ENCODE data around the gene EXOSC9. TPM values are rescaled to one million over a fixed set of nuclear protein-coding genes. Genes with fewer than 3 reads are reported as not detected.

EXOSC9 gene
- polyA plus RNA-seq, 1 experiment: 14.3 TPM

GRCh38 chr4:121783210-121783609 is 17.9 kb upstream of the EXOSC9 start:
- no peaks in the 10 kb centered on the region for H3K27me3 ChIP-seq (ENCODE audit: control insufficient read depth, insufficient read depth, low read length)
- POLR2A ChIA-PET: no interaction called here
- no peaks in the 10 kb centered on the region for H3K36me3 ChIP-seq (ENCODE audit: control insufficient read depth, insufficient read depth, low read length)
- CTCF ChIA-PET: no interaction called here
- DNase-seq (ENCODE audit: low read depth): no peak
- H3K4me3 ChIP-seq (ENCODE audit: low read depth, low read length): no peak overlapping the region
- TF ChIP-seq CTCF (IDR thresholded peaks at IDR 0.05; ENCODE audit: insufficient read depth, low read depth, low read length): no peak

- no peak for TF ChIP-seq CTCF (IDR thresholded peaks at IDR 0.05; ENCODE audit: insufficient read depth, low read depth, low read length)
- Histone ChIP-seq H3K36me3 (ENCODE audit: control insufficient read depth, insufficient read depth, low read length) (no peaks in the 10 kb centered on the region), H3K27me3 (ENCODE audit: control insufficient read depth, insufficient read depth, low read length) (no peaks in the 10 kb centered on the region), H3K4me3 (ENCODE audit: low read depth, low read length) (no peak overlapping the region)
- DNase-seq (ENCODE audit: low read depth): no peak
- CTCF ChIA-PET: interaction anchor here (0.7 kb wide), 1 partner anchor 16 kb away, joined by 4 read pairs; no protein-coding TSS in a partner anchor
- POLR2A ChIA-PET: no interaction called here
Observed at GRCh38 chr4:121784401-121784800, 16.7 kb upstream of the EXOSC9 start.

- no peaks in the 10 kb centered on the region for H3K27me3 ChIP-seq (ENCODE audit: control insufficient read depth, insufficient read depth, low read length)
- ChIA-PET POLR2A (no interaction called here), CTCF (interaction anchor here (0.7 kb wide), 1 partner anchor 17 kb away, joined by 4 read pairs; no protein-coding TSS in a partner anchor)
- no peak overlapping the region for H3K4me3 ChIP-seq (ENCODE audit: low read depth, low read length)
- peak; percentile 87 for DNase-seq (ENCODE audit: low read depth)
- H3K36me3 ChIP-seq (ENCODE audit: control insufficient read depth, insufficient read depth, low read length): no peaks in the 10 kb centered on the region
- TF ChIP-seq CTCF (IDR thresholded peaks at IDR 0.05; ENCODE audit: insufficient read depth, low read depth, low read length): no peak
Observed at GRCh38 chr4:121784975-121785374, 16.1 kb upstream of the EXOSC9 start.

- ChIA-PET POLR2A (no interaction called here), CTCF (no interaction called here)
- TF ChIP-seq CTCF (IDR thresholded peaks at IDR 0.05; ENCODE audit: insufficient read depth, low read depth, low read length): no peak
- Histone ChIP-seq H3K36me3 (ENCODE audit: control insufficient read depth, insufficient read depth, low read length) (no peaks in the 10 kb centered on the region), H3K27me3 (ENCODE audit: control insufficient read depth, insufficient read depth, low read length) (no peaks in the 10 kb centered on the region), H3K4me3 (ENCODE audit: low read depth, low read length) (no peak overlapping the region)
- no peak for DNase-seq (ENCODE audit: low read depth)
Observed at GRCh38 chr4:121785479-121785878, 15.6 kb upstream of the EXOSC9 start.

GRCh38 chr4:121786221-121786620 is 14.9 kb upstream of the EXOSC9 start:
- Histone ChIP-seq H3K4me3 (ENCODE audit: low read depth, low read length) (no peak overlapping the region), H3K27me3 (ENCODE audit: control insufficient read depth, insufficient read depth, low read length) (no peaks in the 10 kb centered on the region), H3K36me3 (ENCODE audit: control insufficient read depth, insufficient read depth, low read length) (no peaks in the 10 kb centered on the region)
- no peak for DNase-seq (ENCODE audit: low read depth)
- ChIA-PET POLR2A (no interaction called here), CTCF (interaction anchor here (2.1 kb wide), 1 partner anchor 49 kb away, joined by 6 read pairs; no protein-coding TSS in a partner anchor)
- TF ChIP-seq CTCF (IDR thresholded peaks at IDR 0.05; ENCODE audit: insufficient read depth, low read depth, low read length): no peak

All from BJ (cell line).